Tibial nerve (tissue), 4 donors: ENCODE measurements around the gene TNPO1. TPM values are rescaled to one million over a fixed set of nuclear protein-coding genes. Genes with fewer than 3 reads are reported as not detected.

Experiments
- DNase-seq, 2 donors: peaks; one replicate each; pipeline ENCODE4 v3.0.0-alpha.2; 2019; ENCODE audit warnings: low spot score in 2 of 2
- H3K27ac ChIP-seq, 4 donors: fragments of 200-600 bp; sonication (generic) in 3 of 4; one replicate each; pipeline ENCODE4 v1.5.1; 2017 to 2019; ENCODE audit warnings: mild to moderate bottlenecking in 1 of 4
- H3K27me3 ChIP-seq, 2 donors: fragments of 200-600 bp; sonication (generic) in 1 of 2; one replicate each; pipeline versions ENCODE4 v1.5.1 to v1.6.0; 2017 to 2019
- H3K36me3 ChIP-seq, 3 donors: fragments of 200-600 bp; sonication (generic); one replicate each; pipeline ENCODE4 v1.5.1; 2018 to 2019
- H3K4me1 ChIP-seq, 4 donors: fragments of 200-600 bp; sonication (generic) in 3 of 4; one replicate each; pipeline ENCODE4 v1.5.1; 2017 to 2019
- H3K4me3 ChIP-seq, 4 donors: fragments of 200-600 bp; sonication (generic) in 3 of 4; one replicate each; pipeline ENCODE4 v1.5.1; 2017 to 2019; ENCODE audit warnings: mild to moderate bottlenecking in 1 of 4, moderate library complexity in 1 of 4
- H3K9me3 ChIP-seq, 4 donors: fragments of 200-600 bp; sonication (generic) in 3 of 4; one replicate each; pipeline ENCODE4 v1.5.1; 2017 to 2019
- CTCF ChIP-seq, 5 experiments: fragments of 200-600 bp in 3 of 5; fragments of 450-650 bp in 2 of 5; sonication (generic) in 3 of 5; IDR thresholded peaks; one replicate each; pipeline ENCODE4 v1.5.1; 2016 to 2019; ENCODE audit warnings: antibody characterized with exemption in 5 of 5, mild to moderate bottlenecking in 3 of 5, moderate library complexity in 2 of 5
- EP300 ChIP-seq, 2 donors: sonication (generic); formaldehyde crosslinking; IDR thresholded peaks; one replicate each; pipeline ENCODE4 v1.6.1; 2017; ENCODE audit warnings: antibody characterized with exemption in 2 of 2, mild to moderate bottlenecking in 1 of 2
- POLR2A ChIP-seq, 2 donors: fragments of 450-650 bp; IDR thresholded peaks; one replicate each; pipeline ENCODE4 v1.6.1; 2017; ENCODE audit warnings: antibody characterized with exemption in 2 of 2, mild to moderate bottlenecking in 2 of 2, moderate library complexity in 2 of 2
- WGBS, 2 donors: methylation state at CpG; one replicate each; pipeline ENCODE4 v1.1.5; 2018; 5-methylcytosine and 5-hydroxymethylcytosine counted together
- total RNA-seq, 4 donors: library from RNA; depleted of rRNA; stranded (reverse); fragments of >200 nt; gene quantifications; one replicate each; pipeline ENCODE4 v1.1.0, GENCODE V29; 2016

The TNPO1 gene
- total RNA-seq, 4 donors from 2014 or later: 58.2 to 106 (median 81.4) TPM

GRCh38 chr5:72878854-72879253 is 62.4 kb downstream of the TNPO1 start:
- H3K27ac ChIP-seq: no peak overlapping the region
- DNase-seq: no peak
- H3K36me3 ChIP-seq: peaks cover 0 to 84% (median 14%) of the 10 kb centered on the region in 3 donors
- H3K4me1 ChIP-seq: no peaks in the 10 kb centered on the region
- H3K9me3 ChIP-seq: no peaks in the 10 kb centered on the region
- H3K4me3 ChIP-seq: no peak overlapping the region
- WGBS, 2 donors: 80% methylated on average over 4 of the region's 4 CpGs
- TF ChIP-seq EP300 (IDR thresholded peaks at IDR 0.05) (no peak), POLR2A (IDR thresholded peaks at IDR 0.05) (no peak), CTCF (IDR thresholded peaks at IDR 0.05) (no peak)
- H3K27me3 ChIP-seq: no peaks in the 10 kb centered on the region

- Histone ChIP-seq H3K36me3 (peaks cover 4 to 87% (median 17%) of the 10 kb centered on the region in 3 donors), H3K27me3 (no peaks in the 10 kb centered on the region), H3K9me3 (no peaks in the 10 kb centered on the region), H3K4me1 (no peaks in the 10 kb centered on the region), H3K4me3 (no peak overlapping the region), H3K27ac (no peak overlapping the region)
- DNase-seq: no peak
- WGBS, 2 donors: 94 to 99% methylated on average over 7 of the region's 7 CpGs
- TF ChIP-seq POLR2A (IDR thresholded peaks at IDR 0.05) (no peak), EP300 (IDR thresholded peaks at IDR 0.05) (no peak), CTCF (IDR thresholded peaks at IDR 0.05) (no peak)
These were observed 66.5 kb downstream of the TNPO1 start for GRCh38 chr5:72882989-72883388.

- Histone ChIP-seq H3K4me1 (no peaks in the 10 kb centered on the region), H3K27ac (no peak overlapping the region), H3K27me3 (no peaks in the 10 kb centered on the region), H3K36me3 (peaks cover 4 to 87% (median 21%) of the 10 kb centered on the region in 3 donors), H3K4me3 (no peak overlapping the region), H3K9me3 (no peaks in the 10 kb centered on the region)
- 97 to 100% methylated on average over 3 of the region's 3 CpGs for WGBS, 2 donors
- no peak for DNase-seq
- no peak for TF ChIP-seq POLR2A (IDR thresholded peaks at IDR 0.05)
- no peak for TF ChIP-seq CTCF (IDR thresholded peaks at IDR 0.05)
- TF ChIP-seq EP300 (IDR thresholded peaks at IDR 0.05): no peak
These were observed 67.4 kb downstream of the TNPO1 start for GRCh38 chr5:72883850-72884249.

GRCh38 chr5:72884892-72885291 is 68.4 kb downstream of the TNPO1 start:
- H3K9me3 ChIP-seq: no peaks in the 10 kb centered on the region

GRCh38 chr5:72885824-72886223 is 69.4 kb downstream of the TNPO1 start:
- H3K27ac ChIP-seq: no peak overlapping the region
- 92 to 97% methylated on average over 4 of the region's 4 CpGs for WGBS, 2 donors
- TF ChIP-seq CTCF (IDR thresholded peaks at IDR 0.05): no peak
- TF ChIP-seq POLR2A (IDR thresholded peaks at IDR 0.05): no peak
- no peak for TF ChIP-seq EP300 (IDR thresholded peaks at IDR 0.05)

More at GRCh38 chr5:72884892-72885291, 68.4 kb downstream of the TNPO1 start:
- H3K27me3 ChIP-seq: no peaks in the 10 kb centered on the region
- 91 to 93% methylated on average over 1 of the region's 1 CpG for WGBS, 2 donors
- no peak for DNase-seq
- no peaks in the 10 kb centered on the region for H3K4me1 ChIP-seq
- no peak overlapping the region for H3K27ac ChIP-seq
- TF ChIP-seq CTCF (IDR thresholded peaks at IDR 0.05) (no peak), EP300 (IDR thresholded peaks at IDR 0.05) (no peak), POLR2A (IDR thresholded peaks at IDR 0.05) (no peak)
- peaks cover 4 to 89% (median 22%) of the 10 kb centered on the region in 3 donors for H3K36me3 ChIP-seq
- H3K4me3 ChIP-seq: no peak overlapping the region

More at GRCh38 chr5:72885824-72886223, 69.4 kb downstream of the TNPO1 start:
- Histone ChIP-seq H3K27me3 (no peaks in the 10 kb centered on the region), H3K36me3 (peaks cover 4 to 96% (median 25%) of the 10 kb centered on the region in 3 donors), H3K4me1 (no peaks in the 10 kb centered on the region), H3K4me3 (no peak overlapping the region), H3K9me3 (no peaks in the 10 kb centered on the region)
- no peak for DNase-seq
